ENCODE data around the gene KIF21B. TPM values are rescaled to one million over a fixed set of nuclear protein-coding genes. Genes with fewer than 3 reads are reported as not detected.
A peak's percentile ranks its signal among the peaks of the same experiment; 100 is the strongest.

KIF21B gene
- total RNA-seq, 1 donor from 2014 or later: 0.45 TPM

DNA sequence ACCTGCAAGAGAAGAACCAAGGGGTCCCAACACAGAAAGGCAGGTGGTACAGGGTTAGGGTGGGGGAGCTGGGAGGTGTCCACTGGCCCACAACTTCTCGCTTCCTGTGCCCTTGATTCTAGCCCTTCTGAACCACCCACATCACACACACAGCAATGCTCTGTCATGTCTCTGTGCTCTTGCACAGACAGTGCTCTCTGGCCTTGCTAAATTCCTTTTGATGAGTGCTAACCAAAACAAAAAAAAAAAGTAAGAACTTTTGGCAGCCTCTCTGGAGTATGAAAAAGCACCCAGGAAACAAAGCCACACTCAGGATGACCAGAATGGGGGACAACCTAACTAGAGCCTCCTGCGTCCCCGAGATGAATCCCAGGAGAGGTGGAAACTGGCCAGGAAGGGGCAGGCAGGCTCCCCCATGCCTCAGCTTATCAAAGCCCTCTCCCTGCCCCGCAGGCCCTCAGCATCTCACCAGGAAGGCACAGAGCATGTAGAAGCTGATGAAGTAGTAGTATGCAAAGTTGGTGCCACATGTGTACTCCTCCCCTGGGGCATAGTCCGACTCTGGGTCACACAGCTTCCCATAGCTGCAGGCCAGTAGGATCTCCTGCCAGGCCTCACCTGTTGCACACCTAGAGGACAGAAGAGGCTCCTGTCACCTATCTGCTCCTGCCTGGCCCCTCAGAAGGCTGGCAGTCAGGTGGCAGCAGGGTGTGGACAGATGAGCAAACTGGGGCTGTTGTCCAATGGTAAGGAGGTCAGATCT lies 27.2 kb upstream of the KIF21B start:
- intact Hi-C loops (cut with micrococcal nuclease): no loop called here

DNA sequence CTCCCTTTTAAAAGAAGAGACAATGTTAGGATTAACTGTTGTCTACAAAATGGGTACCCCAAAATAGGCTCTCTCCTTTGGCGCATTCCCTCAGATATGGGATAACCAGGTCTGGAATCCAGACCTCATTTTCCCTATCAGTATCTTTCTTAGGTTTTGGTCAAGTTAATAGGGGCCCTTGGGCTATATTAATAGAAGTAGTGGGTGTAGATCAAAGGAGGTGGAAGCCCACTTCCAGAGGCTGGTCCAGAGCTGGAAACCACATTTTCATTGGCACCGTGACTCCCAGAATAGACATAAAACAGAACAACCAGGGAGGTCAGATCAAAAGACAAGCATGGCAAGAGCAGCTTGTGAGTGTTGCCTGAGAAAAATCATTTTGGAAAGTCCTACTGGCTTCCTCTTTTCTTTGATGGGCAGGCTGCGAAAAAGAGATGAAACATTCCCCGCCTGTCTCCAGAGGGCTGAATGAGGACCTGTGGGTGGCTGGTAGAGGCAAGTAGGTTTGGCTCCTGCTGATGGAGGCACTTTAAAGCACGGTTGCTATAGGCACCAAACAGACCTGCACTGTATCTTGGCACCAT lies 25.8 kb upstream of the KIF21B start:
- no peak for ATAC-seq
- DNase-seq: no peak
- intact Hi-C loops (cut with micrococcal nuclease): no loop called here

More for the DNA sequence above, 27.2 kb upstream of the KIF21B start:
- DNase-seq (no peak), ATAC-seq (no peak)

DNA sequence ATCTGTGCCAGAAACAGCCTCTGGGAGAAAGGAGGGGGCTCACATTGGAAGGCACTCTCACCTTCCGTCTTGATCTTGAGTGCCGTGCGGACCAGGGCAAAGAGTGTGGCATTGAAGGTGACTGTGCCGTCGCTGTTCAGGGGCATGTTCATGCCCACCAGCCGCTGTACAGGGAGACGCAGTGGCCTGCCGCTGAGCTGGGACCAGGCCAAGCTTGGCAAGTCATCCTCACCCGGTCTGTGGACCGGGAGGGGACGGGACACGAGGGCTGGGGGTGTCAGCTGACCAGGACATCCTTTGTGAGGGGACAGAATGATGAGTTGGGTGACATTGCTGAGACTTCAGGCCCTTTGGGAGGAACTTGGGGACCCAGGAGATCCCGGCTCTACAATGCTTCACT lies 25.0 kb upstream of the KIF21B start:
- intact Hi-C loops (cut with micrococcal nuclease): no loop called here

DNA sequence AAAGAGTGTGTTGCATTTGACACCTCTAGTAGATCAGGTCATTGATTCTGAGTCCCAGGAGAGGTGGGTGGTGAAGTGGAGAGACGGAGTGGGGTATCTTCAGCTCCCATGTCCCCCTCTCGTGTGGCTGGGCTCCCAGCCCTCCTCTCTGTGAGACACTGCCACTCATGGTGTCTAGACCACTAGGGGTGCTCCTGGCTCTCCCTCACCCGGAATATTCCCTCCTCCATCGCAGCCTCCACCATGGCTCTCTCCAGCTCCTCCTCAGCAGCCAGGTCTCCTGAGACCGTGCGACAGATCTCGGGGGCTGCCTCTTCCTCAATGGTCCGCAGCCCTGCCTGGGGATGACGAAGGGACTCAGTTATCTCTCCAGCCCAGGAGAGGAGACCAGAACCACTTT lies 20.6 kb upstream of the KIF21B start:
- intact Hi-C loops (cut with micrococcal nuclease): loop anchor here (5.0 kb wide), 1 partner anchor 72 kb away; no protein-coding TSS in a partner anchor
- DNase-seq (no peak), ATAC-seq (no peak)

More for the DNA sequence above, 25.0 kb upstream of the KIF21B start:
- no peak for ATAC-seq
- no peak for DNase-seq

DNA sequence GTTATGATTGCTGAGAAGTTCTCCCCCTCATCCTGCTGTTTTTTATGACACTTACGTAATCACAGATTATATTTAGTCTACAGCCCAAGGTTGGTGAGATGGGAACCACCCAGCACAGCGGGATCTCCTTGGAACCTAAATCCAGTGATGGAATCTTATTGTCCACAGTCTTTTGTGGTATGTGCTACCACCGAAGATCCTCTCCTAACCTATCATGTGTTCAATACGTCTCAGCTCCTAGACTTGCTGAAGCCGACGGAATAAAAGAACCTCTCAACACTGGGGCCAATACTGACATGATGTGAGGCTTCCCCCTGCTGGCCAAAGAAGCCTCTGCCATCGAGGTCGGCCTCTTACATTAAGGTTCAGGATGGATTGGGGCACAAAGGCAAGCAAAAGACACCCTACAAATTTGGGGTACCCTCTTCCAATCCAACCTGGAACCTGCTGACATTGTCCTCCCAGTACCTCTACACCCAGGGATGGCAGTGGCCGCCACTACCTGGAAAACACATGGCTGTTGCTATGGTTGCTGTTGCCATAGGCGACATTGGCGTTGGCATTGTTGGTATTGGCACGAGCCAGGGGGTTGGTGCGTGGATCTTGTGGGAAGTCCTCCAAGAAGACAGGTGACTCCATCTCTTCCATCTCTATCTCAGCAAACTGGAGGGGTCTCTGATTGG lies 19.4 kb upstream of the KIF21B start:
- DNase-seq (peak; percentile 69), ATAC-seq (peak; percentile 84)
- intact Hi-C loops (cut with micrococcal nuclease): loop anchor here (5.0 kb wide), 1 partner anchor 71 kb away; no protein-coding TSS in a partner anchor

DNA sequence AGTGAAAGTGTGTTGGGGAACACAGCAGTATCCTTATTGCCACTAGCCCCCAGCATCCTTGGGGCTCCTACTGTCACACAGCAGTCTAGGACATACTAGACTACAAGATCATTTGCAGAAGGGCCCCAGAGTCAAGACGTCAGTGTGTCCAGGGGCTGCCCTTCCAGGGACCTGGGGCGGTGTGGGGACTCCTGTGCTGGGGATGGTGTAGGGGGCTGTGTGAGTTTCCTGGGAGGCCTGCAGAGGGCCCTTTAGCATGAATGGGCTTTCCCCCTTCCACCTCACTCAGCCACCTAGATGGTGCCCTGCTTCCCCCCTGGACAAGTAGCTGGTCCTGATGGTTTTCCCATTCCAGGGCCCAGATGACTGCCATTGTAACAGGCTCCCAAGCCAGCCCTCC lies 17.5 kb upstream of the KIF21B start:
- DNase-seq (no peak), ATAC-seq (no peak)
- intact Hi-C loops (cut with micrococcal nuclease): loop anchor here (5.0 kb wide), 1 partner anchor 69 kb away; no protein-coding TSS in a partner anchor

DNA sequence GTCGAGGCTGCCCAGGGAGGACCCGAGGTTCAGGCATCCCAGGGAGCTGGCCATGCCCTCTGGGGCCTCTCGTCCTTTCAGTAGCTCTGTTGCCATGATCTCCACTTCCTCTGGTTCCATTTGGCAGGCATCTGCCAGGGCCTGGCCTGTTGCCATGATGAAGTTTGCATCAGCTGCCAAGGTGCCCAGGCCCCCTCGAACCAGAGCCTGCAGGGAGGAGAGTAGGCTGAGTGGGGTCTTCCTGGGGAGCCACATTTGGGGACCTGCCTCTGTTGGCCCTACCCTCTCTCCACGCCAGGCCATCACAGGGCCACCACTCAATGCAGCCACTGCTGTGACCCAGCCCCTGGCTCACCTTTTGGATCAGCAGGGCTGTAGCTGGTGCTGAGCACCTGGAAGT lies 16.4 kb upstream of the KIF21B start:
- ATAC-seq (no peak), DNase-seq (no peak)
- intact Hi-C loops (cut with micrococcal nuclease): loop anchor here (5.0 kb wide), 1 partner anchor 68 kb away; no protein-coding TSS in a partner anchor

DNA sequence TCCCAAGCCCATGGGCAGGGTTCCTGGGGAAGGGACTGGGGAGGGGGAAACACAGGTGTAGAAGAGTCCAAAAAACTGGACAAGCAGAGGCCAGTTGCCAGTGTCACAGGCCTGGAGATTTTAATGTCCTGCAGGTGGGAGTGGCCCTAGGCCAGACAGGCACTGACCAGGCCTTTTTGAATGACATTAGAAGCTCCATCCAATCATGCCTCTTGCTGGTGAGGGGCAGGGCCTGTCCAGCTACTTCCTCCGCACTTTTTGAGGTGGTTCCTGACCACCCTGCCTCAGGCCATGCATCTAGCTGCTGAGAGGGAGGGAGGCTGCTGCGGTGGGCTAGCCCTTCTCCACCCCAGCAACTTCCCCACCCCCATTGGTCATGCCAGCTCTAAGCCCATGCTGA lies 15.9 kb upstream of the KIF21B start:
- ATAC-seq: no peak
- DNase-seq: no peak
- intact Hi-C loops (cut with micrococcal nuclease): no loop called here

DNA sequence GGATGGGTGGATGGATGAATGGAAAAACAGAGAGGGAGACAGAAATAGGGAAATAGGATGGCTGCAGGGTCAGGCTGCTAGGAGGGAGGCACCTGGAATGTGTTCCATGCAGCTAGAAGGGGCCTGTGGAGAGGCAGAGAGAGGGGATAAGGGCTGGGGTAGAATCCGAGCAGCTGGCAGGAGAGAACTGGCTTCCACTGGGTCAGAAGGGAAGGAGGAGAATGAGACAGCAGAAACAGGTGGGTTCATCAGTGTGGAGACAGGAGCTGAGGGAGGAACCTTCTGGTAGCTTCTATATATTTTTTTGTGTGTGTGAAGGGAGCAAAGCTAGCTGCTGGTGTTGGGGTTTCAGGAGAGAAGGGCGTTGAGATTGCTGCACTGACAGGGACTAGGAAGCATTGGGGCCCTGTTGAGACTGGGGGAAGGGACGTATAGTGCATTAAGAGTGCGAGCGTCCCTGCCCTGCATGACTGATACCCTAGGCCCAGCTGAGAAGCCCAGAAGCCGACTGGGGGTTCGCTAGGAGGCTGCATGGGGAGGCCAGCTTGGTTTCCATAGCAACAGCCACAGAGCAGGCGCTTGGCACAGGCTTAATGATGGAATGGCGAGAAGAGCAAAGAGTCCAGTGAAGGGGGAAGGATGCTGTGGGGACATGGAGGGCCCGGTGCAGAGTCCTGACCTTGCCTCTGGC lies 14.8 kb upstream of the KIF21B start:
- ATAC-seq (no peak), DNase-seq (no peak)
- intact Hi-C loops (cut with micrococcal nuclease): no loop called here

DNA sequence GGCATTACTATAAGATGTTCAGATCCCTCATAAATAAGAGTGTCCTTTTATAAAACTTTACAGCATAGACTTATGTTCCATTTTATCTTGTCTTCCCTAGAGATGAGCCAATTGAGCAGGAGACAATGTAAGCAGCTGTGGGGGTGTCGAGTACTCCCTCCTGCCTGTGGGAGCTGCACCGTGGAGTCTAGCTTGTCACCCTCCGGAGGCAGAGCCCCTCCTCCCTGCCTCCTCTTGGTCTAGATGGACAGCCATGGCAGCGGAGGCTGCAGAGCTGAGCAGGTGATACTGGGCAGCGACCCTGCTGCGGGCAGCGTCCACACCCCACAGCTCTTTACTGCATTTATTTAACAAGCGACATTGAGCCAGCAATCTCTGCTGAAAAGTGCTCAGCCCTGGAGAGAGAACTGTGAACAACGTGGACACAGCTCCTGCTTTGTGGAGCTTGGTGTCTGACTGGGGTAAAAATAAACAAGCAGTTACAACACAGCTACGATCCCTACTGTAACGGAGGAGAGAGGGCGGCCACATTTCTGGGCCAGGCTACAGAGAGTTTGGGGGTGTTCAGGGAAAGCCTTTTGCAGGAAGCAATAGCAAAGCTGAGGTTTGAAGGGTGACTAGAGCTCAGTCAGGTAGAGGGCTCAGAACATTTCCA lies 12.8 kb upstream of the KIF21B start:
- intact Hi-C loops (cut with micrococcal nuclease): no loop called here
- DNase-seq: no peak
- no peak for ATAC-seq

DNA sequence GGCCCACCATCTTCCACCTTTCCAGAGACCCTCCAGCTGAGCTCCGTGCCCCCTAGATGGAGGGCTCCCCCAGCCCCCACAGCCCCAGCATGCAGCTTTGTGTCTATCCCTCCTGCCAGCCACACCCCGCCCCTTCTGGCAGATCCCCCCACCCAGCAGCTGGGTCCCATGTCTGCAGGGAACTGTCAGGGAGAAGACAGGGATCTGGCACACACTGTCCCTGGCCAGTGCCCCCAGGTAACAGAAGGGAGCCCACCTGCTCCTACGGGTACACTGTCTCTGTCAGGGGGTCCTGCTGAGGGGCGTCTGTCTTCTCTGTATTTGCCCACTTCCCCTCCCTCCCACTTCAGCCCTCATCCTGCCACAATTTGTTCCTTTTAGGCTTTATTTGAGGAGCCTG lies 11.2 kb upstream of the KIF21B start:
- intact Hi-C loops (cut with micrococcal nuclease): no loop called here
- DNase-seq (no peak), ATAC-seq (no peak)

DNA sequence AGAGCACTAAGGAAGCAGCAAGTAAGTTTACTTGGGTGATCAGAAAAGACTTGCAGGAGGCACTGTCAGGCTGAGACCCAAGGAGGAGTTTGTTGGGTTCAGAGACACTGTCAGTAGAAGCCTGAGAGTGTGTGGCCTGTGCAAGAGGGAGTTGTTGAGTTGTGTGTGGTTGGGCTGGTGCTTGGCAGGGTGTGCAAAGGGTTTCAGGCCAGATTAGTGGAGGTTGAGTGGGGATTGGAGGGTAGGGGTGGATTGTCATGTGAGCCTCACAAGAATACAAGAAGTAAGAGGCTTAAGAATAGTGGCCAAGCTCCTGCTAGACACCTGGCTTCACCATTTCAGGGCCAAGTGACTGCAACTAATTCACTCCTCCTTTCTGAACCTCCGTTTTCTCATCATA lies 8.9 kb upstream of the KIF21B start:
- intact Hi-C loops (cut with micrococcal nuclease): no loop called here
- DNase-seq (no peak), ATAC-seq (no peak)

DNA sequence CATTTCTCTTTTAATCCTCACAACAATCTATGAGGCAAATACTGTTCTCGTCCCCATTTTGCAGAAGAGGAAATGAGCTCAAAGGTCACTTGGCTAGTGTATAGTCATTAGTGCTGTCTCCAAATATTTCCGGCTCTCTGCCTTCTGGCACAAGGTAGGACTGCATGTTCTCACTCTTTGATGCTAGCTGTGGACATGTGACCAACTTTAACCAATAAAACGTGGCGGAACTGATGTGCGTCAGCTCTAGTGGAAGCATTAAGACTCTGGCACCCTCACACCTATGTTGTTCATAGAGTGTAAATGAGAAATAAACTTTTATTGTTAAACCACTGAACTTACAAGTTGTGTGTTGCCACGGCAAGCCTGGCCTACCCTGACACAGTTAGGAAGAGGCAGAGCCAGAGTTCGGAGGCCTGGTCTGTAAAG lies 5.0 kb upstream of the KIF21B start:
- DNase-seq (no peak), ATAC-seq (peak; percentile 48)
- intact Hi-C loops (cut with micrococcal nuclease): no loop called here

DNA sequence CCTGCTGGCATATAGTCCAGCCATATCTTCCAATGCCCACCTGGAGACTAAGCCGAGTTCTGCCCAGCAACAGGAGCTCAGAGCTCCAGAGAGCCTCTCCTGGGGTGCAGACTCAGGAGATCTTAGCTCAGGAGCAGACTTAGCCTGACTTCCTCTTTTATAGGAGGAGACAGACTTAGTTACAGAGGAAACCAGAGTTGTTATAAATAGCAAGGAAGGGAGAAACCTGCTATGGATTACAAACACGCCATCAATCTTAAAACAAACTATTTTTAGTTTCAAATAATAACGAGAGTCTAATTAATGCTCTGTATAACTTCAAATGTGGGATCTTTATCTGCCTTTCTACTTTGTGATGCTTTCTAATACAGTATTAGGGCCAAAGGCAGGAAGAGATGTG lies 3.3 kb upstream of the KIF21B start:
- intact Hi-C loops (cut with micrococcal nuclease): no loop called here
- peak; percentile 18 for ATAC-seq
- no peak for DNase-seq

DNA sequence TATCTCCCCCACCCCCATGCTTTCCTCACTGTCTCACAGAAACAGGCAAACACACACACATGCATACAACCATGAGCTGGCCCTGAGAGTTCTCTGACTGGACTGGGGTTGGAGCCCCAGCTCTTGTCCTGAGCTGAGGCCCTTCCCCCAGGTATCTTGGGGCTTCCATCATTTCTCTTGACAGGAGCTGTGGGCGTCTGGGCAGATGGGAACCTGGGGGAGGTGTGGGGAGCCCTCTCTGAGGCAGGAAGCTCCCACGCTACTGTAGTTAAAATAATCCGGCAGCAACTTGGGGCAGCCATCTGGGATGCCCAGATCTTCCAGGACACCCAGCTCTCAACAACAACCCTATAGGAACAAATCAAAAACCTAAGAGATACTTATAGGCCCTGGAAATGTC lies 2.7 kb upstream of the KIF21B start:
- DNase-seq (no peak), ATAC-seq (no peak)
- intact Hi-C loops (cut with micrococcal nuclease): no loop called here

DNA sequence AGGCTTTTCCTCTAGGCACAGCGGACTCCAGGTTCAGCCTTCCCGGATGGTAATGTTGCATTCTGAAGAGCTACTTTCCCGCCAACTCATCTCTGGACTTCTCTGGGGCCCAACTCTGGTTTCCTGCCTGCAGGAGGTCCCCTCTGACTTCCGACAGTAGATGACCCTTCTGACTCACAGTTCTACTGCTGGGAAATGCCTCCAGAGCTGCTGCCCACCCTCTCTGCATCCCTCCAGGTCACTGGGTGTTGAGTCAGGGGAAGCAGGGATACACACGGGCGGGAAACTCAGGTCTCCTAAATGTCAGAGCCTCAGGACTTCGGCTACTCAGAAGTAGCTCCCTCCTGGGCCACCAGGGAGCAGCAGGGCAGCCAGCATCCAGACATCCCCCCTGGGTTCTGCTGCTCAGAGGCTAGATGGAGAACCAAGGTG lies 2.1 kb upstream of the KIF21B start:
- no peak for ATAC-seq
- DNase-seq: no peak
- intact Hi-C loops (cut with micrococcal nuclease): no loop called here

DNA sequence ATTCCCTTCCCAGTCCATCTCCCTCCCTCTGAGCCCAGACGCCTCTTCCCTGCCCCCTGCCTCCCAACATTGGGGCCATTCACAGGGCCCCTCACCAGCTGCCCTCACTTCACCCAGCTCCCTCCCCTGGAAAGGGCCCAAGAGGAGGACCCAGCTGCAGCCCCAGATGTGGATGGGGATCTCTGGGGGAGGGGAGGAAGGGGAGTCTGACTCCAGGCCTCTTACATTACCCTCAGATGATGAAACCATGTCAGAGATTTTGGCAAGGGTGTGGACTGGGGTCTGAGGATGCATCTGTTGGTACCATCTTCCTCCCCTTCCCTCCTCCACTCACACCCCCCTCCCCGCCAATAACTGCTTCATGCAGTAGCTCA lies 1.1 kb upstream of the KIF21B start:
- DNase-seq: no peak
- intact Hi-C loops (cut with micrococcal nuclease): no loop called here
- ATAC-seq: no peak

DNA sequence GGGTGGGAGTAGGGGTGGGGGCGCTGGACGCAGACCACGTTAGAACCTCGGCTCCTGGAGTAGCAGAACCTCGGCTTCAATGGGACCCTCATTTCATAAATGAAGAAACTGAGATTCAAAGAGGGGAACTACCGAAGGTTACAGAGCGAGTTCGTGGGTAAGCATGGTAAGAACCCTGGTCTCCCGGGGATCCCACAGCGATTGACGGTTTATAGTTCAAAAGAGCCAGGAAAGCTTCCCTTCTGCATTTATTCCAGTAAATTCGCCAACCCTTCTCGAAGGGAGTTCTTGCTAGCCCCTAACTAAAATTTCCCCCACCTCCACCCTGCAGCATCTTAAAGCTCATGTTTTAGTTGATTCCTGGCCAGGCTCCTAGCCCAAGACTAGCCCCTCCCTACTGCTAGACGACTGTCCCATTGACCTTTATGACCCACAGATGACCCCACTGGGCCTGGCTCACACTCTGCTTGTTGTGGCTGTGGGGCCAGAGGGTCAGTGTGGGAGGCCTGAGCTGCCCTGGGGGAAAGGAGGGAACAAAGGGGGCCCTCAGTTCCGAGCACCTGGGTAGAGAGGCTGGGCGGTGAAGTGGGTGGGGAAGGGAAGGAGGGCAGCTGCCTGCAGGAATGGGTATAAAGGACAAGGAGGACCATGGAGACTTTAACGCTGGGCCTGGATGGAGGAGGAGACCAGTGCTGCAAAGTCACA lies 558 bp upstream of the KIF21B start:
- intact Hi-C loops (cut with micrococcal nuclease): no loop called here
- no peak for ATAC-seq
- no peak for DNase-seq
